MV-4-11 (cell line): Measurements from ENCODE around the gene HAPLN1.

ENCODE experiments used
- DNase-seq: peaks from one replicate; lab custom pipeline; 2025; lab: John Stamatoyannopoulos, UW

Gene HAPLN1

DNA sequence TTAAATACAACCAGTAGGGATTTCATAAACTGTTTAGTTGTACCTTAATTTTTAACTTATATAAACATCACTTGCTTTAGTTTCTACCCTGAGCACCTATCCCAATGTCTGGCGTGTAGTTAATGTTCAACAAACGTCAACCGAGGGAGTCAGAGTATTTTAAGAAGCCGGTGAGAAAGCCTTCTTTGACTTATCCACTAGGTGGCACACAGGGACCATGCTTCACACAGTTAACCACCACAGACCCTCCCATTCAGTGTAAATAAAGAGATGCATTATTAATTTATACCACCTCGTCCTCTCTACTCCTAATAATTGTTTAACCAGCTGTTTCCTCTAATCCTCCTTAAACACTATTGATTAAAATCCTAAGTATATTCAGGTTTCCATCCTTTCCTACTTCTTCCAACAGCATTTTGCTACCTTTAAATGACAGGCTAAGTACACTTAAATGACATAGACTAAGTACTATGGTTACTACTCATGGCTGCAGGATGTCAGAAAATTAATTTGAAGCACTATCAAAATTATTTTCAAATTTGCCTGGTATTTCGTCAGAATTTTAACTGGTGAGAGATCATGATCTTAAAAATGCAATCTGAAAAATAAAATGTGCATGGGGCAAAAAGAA, 2.3 kb downstream of the HAPLN1 start:
- peak; percentile 54 for DNase-seq

DNA sequence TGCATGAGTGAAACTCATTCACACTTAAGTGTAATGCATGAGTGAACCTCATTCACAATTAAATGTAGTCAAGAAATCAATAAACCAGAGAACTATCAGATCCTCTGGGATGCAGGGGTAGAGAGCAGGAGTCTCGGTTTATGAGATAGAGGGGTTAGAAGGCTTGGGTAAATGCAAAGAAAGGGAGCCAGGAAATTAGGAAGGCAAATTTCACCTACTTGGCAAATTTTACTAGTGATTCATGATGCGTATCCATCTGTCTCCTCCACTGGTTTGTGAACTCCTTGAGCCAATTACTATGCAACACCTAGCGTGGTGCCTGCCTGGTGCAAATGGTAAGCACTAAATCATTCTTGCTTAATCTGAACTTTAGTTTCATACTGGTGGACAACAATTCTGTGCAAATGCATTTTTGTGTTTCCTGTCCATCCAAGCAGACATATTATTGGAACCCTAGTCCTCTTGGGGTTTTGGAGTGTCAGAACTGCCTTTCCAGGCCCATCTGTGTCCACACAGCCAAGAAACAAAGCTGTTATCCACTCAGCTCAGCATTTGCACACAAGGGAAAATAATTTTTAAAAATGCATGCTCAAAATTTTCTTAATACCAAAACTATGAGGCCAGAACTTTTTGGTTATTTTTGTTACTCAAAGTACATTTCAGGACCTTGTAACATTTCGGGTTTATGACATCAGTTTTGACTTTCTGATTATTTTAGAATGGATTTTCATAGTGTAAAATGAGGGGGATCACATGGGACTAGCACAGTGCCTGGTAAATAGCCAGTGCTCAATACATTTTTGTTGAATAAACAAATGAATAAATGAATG, 5.2 kb downstream of the HAPLN1 start:
- DNase-seq = no peak

DNA sequence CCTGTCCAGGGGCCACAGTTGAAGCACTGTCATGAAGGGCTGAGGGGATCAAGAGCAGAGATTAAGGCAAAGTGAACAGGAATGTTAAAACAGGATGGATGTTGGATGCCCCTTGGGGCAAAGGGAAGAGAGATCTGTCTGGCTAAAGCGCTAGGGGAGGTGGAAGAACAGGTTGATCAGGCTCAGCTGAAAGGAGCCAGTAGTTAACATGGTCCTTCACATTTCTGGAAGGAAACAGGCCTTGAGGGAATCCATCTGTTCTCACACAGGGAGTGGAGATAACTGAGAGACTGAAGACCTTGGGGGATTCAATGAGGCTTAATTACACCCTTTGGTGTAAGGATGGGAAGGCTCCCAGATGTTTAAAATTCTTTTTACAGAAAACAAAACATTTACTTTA, 5.8 kb downstream of the HAPLN1 start:
- no peak for DNase-seq

DNA sequence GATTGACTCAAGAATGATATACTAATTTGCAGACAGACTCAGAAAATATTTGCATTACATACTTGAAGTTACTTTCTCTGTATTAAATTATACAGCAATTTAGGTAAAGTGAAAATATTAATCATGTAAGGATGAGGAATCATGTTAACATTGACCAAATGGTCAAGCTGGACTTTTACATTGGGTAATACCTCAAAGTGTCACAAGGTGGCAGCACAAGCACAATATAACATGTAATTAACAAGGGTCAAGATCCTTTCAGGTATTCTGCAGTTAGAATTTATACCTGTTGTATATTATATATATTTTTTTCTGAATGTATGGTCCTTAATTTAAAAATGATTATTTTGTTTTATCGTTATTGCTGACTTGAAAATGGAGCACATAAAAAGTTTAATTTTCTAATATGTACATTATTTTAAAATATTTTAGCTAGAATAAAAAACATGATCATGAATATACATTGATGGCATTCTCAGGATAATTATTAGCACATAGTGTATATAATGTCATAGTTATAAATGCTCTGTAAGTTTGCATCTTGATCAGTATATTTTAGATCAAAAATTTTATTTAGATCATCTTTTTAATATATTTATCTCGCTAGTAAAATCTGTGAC, 8.6 kb downstream of the HAPLN1 start:
- DNase-seq = no peak

DNA sequence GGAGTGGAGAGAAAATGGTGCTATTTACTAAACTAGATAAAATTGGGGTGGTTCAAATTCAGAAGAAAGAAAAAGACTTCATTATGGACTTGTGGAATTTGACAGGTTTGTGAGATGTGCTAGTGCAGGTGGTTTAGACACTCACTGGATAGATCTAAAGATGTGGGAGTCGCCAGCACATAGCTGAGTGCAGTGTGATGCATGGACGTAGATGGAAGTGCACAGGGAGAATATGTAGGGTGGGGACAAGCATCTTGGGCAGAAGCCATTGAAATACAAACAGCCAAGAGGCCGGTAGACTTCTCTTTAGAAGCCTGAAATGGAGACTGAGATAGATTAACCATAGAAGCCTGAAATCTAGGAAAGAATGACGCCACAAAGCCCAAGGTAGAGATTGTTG, 10.7 kb downstream of the HAPLN1 start:
- no peak for DNase-seq

DNA sequence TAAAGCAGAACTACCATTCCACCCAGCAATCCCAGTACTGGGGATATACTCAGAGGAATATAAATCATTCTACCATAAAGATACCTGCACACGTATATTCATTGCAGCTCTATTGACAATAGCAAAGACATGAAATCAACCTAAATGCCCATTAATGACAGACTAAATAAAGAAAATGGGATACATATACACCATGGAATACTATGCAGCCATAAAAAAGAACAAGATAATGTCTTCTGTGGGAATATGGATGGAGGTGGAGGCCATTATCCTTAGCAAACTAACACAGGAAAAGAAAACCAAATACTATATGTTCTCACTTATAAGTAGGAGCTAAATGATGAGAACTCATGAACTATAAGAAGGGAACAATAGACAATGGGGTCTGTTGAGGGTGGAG, 12.5 kb downstream of the HAPLN1 start:
- no peak for DNase-seq

DNA sequence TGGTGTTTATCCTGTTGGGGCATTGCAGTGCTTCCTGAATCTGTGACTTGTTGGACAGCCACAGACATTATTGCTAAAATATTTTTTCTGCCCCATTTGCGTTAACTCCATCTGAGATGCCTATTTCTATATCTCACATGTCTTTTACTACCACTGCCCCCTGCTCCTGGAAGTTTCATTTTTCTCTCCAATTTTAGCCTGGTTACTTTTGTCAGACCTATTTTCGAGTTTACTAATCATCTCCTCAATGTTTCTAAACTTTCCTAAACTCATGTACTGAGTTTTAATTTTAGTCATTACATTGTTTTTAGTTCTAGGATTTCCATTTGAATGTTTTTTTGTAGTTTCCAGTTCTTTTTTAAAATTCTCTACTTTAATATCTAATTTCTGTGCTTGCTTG, 17.6 kb downstream of the HAPLN1 start:
- no peak for DNase-seq

DNA sequence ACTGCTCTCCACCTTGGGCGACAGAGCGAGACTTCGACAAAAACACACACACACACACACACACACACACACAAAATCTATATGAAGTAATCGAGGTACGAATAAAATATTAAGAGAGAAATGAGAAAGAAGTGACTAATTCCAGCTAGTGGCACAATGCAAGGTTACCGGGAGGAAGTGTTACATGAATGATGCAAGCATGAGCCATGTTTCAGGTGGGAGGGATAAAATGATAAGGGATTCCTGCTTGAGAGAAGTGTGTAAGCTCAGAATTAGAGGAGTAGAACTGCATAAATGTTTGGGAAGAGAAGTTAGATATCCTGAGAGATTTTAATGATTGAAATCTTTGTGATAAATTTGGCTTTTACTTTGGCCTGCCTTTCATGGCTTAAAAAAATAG, 18.8 kb downstream of the HAPLN1 start:
- no peak for DNase-seq

DNA sequence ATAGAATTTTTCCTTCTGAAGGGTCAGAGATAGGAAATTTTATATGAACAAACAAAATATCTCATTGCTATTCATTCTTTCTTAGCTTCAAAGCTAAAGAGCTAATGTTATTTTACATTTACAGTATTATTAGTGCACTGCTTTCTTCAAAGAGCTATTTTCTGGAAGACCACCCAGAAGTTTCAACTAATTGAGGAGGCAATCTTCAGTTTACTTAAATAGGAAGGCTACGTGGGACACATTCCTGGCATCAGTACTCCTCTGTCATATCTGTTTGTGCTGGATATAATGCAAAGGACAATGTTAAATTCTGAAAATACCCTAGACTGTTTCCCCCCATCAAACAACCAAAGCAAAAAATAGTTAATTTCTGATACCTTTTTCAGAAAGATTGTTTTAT, 30.8 kb downstream of the HAPLN1 start:
- no peak for DNase-seq

DNA sequence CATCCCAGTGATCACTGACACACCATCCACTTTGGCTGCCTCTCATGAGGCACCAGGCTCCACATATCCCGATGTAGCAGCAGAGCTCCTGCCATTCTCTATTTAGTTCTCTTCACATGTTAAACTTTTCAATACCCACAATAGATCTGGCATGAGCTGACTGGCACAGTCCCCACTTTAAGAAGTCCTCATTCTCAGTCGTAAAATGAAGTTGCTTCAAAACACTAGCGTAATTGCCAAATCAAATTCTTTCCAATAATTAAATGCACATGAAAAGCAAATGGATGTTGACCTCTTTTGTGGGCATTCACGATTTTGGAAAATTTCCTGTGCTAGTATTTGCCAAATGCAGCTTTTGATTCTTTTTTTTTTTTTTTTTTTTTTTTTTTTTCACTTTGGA, 32.4 kb downstream of the HAPLN1 start:
- DNase-seq = no peak

DNA sequence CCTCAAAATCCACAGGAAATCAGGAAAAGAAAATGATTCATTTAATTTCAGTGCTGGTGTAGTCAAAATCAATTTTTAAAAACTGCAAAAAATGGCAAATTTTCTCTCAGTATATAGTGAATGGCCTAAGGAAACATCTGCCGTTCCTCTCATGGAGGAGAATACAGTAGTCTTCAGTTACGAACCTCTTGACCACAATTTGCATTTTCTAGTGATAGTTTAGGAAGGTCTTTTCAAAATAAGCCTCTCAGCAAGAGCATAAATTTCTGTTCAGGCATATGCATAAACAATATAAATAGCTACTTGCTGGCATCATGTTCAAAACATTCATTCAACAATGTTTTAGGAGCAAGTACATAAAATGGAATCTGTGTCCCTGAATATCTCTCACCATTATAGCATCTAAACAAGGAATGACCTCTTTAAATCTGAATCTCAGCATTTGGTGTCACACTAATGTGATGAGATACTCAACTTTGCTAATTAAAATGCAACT, 33.5 kb downstream of the HAPLN1 start:
- DNase-seq = no peak

DNA sequence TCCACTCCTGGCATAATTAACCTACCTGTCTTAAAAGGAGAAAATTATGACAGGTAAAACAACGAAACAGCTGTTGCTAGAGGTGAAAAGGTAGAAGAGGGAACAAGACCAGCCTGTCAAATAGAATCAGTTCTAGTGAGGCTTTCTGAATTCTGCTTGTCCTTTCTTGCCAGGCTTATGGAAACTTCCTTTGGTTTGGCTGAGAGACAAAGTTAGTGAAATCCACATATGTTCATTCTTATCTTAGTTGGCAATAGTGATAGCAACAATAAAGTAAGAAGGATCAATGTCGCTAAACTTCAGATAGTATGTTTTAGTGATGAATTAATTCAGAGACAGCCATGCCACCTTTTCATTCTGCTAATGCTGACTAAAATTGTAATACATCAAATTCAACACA, 34.4 kb downstream of the HAPLN1 start:
- DNase-seq = no peak

DNA sequence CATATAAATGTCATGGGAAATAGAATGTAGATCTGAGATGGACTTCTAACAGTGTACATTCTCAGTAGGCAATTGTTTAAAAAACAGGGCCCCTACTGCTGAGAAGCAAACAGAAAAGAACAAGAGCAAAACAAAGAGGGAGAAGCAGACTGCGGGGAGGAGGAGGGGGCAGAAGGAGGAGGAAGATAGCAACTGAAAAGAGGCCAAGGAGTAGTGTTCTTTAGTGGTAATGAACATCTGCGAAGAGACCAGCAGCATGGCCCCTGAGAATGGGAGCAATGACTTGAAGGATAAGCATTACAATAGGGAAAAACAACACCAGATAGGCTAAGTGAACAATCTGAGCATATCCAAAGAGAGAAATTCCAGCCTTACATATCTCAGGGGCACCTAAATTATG, 36.8 kb downstream of the HAPLN1 start:
- no peak for DNase-seq

DNA sequence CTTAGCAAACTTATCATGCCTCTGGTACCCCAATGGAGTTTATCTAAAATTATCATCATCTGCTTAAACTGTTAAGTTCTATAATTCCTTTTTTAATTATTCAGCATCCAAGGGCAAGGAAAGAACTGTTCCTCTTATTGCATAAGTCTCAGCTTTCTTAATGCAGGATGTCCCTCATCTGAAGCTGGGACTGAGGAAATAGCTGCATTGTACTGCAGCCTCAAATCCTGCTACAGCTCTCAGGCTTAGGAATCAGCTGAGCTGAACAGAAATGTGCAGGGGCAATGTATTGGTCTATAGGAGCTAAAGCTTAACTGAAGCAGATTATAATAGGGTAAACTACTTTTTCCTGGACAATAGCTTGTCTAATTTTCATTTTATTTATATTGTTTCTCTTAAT, 48.0 kb downstream of the HAPLN1 start:
- DNase-seq = no peak

DNA sequence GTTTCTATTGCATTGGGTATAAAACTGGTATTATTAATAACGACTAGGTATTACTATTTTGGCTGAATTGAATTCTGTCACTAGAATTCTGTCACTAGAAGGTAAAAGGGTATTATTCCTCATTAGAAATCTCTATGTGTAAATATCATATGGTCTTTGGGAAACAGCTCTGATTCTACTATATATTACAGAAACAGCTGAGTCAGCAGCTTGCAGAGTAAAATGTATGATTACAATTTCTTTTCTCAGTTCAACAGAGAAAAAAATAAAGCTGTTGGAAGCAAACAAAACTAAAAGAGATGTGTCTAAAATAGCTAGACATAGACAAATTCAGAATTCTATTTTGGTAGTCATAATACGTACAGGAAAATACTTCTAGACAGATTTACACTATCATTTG, 48.5 kb downstream of the HAPLN1 start:
- no peak for DNase-seq

DNA sequence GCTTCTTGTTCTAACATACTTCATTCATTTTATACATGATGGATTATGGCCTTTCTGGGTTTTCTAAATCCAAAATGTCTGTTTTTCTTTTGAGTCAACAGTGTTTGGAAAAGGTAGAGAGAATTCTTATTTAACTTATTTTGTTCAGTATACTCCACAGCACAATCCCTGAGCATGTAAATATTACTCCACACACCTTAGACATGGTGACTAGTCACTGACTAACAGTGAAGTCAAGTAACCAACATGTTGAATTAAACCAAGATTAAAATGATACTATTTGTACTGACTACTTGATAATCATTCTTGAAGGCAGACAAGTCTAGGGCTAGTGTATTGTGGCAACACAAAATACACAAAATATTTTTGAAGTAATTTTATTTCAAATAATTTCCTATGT, 55.0 kb downstream of the HAPLN1 start:
- DNase-seq = no peak

DNA sequence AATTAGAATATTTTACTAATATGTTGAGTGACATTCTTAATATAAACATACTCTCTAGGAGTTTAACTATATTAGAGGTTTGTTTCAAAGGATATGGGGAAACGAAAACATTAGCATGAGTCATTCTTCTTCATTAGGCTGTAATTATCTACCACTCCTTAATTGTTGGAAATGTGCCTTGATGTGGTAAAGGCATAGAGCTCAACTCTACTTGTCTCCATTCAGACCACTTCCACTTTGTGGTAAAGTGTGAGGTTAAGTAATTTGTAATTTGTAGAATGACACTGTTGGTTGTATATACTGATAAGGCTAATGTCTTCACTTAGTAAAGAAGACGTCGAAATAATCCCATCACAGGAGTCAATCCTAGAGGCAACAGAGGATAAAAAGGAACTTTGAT, 58.1 kb downstream of the HAPLN1 start:
- DNase-seq = peak; percentile 81

DNA sequence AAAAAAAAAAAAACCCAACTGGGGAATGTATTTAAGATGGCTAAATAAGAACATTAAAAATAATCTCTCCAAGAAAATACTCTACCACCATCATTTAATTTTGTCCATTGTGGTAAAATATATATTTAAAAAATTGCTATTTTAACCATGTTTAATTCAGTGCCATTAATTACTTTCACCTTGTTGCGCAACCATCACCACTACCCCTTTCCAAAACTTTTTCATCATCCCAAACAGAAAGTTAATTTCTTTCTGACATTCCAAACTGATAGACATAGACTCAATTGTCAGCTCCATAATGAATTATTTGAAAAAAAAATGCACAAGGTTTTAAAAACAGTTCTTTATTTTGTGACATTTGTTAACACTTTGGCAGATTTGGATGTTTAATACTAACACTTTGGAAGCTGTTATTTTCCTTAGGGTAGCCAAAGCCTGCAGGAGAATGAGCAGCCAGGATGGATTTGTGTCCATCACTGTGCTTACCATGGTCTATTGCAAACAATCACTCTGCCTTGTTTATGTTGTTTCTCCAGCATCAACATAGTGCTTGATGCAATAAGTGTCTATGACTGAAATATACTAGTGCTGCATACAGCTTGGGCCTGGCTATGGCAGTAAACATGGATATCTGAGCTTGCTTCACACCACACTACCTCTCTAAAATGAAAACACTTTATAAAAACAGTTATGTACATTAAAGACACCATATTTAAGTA, 62.7 kb downstream of the HAPLN1 start:
- DNase-seq = no peak

DNA sequence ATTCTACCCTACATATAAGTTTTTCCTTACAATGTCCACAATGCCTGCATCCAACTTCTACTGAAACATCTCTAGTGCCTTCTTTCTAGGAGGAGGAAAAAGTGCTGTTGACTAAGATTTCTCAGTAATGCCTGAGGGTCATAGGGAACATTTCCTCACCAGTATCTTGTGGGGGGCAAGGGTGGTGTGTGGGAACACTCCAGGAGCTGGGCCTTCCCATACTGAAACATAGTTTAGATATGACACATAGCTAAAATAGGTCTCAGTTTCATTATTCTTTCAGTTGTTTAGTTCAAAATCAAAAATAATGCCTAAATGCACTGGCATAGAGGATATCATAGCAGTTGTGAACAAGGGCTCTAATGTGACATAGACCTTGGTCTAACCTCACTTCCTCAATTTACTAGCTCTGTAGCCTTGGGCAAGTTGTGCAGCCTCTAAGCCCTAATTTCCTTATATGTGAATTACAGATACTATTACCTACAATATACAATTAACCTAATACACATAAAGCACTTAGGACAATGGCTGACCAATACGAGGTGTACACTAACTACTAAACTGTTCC, 66.1 kb downstream of the HAPLN1 start:
- peak; percentile 42 for DNase-seq

DNA sequence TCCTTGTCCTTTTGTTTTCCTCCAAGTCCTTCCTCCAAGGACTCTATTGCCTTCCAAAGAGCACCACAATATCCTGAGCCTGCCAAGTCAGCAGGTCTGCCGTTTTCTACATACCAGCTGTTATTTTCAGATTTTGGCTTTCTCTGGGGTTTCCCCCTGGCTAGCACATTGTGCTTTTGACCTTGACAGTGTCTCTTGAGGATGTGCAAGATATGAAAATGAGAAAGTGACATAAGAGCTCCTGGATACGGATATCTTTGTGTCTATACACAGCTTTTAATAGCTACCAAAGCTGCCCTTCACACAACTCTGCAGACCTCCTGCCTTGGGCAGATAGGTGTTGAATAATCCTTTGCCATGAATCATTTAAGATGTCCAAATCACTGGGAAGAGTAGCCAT, 67.0 kb downstream of the HAPLN1 start:
- no peak for DNase-seq

DNA sequence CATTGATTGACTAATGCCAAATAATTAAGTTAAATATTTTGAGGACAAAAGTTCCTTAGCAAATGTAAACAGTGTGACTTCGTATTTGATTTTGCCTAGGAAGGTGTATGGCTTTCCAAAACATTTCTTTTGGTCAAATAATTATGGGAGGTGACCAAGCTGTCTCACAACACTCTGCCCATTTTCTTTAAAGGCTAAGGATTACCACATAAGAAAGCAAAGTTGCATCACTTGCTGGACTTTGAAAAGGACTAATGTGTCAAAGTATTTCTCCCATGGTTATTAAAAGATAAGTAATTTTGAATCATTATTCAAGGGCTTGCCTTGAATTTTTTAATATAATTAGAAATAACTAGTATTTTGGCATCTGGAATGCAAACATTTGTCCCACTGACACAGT, 74.7 kb downstream of the HAPLN1 start:
- no peak for DNase-seq

DNA sequence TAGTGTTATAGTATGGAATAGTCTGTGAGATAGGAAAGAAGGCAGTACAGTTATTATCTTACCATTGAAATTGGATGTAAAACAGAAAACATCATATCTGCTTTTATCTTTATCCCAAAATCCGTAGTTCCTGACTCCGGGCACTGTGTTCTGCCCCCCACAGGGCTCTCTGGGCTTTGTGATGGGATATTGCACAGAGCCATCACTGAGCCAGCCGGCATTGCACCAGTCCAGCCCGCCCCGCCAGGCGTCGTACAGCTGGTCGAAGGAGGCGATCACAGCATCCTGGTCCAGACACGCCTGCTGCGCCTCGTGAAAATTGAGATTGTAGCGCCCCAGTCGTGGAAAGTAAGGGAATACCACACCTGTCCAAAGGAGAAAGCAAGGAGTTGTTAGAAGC, 76.4 kb downstream of the HAPLN1 start:
- no peak for DNase-seq
